NCI-H1417 treated with DMSO at 0.1 percent for 48 hours (cell line): ENCODE data around the gene AIFM3.
"Not testable (repeated sequence)": the region's sequence is repeated elsewhere in the genome, so short reads cannot be mapped to it uniquely, and the experiment has no call there.

ENCODE experiments used
- DNase-seq: peaks from one replicate; lab custom pipeline; 2025; lab: John Stamatoyannopoulos, UW

The AIFM3 gene

GRCh38 chr22:21003782-21004181, 36.7 kb downstream of the AIFM3 start:
- DNase-seq = no peak

GRCh38 chr22:21009208-21009607, 42.2 kb downstream of the AIFM3 start:
- not testable (repeated sequence) for DNase-seq

GRCh38 chr22:21009638-21010425, 42.8 kb downstream of the AIFM3 start:
- no peak for DNase-seq

- DNase-seq = no peak
Measured at GRCh38 chr22:21010426-21011113, 43.5 kb downstream of the AIFM3 start.

DNA sequence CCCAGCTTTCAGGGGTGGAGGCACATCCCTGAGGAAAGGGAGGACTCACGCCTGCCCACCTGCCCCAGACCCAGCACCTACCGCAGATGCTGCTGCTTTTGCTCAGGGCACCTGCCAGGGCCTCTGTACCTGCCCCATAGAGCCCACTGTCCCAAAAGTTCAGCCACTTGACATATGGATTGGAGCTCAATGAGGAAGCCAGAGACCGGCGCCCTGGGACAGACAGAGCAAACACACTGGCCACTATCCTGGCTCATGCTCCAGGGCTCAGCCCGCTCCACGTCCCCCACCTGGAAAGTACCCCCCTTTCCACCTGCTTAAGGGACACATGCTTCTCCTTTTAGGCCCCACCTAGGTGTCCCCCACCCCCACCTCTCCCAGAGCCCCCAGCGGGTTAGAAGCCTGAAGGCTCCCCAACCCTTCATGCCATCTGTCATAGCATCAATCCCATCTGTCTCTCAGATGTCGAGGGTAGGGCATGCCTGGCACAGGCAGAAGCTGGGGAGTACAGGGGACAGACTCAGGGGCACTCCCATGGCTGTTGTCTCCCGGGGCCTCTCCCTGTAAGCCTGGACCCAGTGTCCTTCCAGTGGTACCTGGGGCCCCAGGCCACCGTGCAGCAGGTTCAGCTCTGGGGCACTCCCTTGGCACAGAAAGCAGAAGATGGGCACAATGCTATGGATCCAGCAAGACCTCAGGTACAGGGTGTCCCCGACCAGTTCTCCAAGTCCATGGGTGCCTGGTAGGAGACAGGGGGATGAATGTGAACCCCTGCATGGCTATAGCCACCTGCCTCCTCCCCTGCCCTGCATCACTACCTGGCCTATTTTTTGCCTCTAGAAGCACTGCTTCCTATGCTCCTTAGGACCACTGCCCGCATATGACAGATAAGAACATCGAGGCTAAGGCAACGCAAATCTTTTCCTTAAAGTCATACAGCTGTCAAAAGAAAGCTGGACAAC, 45.7 kb downstream of the AIFM3 start:
- DNase-seq = no peak

- DNase-seq = no peak
Measured at GRCh38 chr22:21013657-21014201, 46.7 kb downstream of the AIFM3 start.

DNA sequence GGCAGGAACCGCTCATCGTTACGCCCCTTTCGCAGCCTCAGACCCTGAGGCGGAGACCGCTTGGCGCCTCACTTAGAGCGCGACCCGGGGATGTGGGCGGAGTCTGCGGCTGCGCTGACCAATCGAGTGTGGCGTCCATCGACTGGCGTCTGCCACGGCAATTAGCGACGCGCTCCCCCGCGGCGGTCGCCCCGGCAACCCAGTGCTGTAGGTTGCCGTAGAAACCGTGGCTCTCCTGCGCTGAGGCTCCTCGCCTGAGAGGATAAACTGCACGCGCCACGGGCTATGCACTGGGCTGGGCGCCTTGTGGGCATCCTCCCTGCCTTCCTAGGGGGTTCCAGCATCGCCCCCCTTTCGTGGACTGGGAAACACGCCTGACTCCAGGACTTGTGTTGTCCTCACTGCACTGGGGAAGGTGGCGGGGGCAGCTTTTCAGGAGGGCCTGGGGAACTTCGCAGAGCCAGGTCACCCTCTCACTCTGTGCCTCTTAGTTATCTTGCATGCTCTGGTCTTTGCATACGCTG, 47.2 kb downstream of the AIFM3 start:
- peak; percentile 79 for DNase-seq

- DNase-seq = no peak
Measured at GRCh38 chr22:21014726-21015465, 47.8 kb downstream of the AIFM3 start, which contains the start of gene P2RX6. Gene P2RX6 (plus strand): TSS chr22:21015165. CDS start chr22:21015175, 10 bp downstream.

DNA sequence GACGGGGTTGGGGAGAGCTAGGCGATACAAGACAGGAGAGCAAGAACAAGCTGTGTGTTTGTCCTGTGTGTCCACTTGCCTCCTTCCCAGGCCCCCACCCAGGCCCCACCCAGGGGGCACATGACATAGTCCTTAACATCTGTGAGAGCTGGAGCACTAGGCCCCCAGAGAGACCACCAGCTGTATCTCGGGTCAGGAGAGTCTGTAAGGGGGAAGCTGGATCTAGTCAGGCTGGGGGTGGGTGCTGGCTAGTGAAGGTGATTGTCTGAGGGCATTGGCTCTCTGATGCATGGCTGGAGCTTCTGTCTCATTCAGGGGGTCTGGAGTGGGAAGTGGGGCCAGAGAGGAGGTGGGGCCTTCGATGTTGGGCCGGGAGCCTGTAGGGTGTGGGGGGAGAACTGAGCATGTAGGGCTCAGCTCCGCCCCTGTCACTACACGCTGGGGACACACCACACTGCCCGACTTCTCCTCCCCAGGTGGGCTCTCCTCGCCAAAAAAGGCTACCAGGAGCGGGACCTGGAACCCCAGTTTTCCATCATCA, 48.5 kb downstream of the AIFM3 start:
- no peak for DNase-seq

DNA sequence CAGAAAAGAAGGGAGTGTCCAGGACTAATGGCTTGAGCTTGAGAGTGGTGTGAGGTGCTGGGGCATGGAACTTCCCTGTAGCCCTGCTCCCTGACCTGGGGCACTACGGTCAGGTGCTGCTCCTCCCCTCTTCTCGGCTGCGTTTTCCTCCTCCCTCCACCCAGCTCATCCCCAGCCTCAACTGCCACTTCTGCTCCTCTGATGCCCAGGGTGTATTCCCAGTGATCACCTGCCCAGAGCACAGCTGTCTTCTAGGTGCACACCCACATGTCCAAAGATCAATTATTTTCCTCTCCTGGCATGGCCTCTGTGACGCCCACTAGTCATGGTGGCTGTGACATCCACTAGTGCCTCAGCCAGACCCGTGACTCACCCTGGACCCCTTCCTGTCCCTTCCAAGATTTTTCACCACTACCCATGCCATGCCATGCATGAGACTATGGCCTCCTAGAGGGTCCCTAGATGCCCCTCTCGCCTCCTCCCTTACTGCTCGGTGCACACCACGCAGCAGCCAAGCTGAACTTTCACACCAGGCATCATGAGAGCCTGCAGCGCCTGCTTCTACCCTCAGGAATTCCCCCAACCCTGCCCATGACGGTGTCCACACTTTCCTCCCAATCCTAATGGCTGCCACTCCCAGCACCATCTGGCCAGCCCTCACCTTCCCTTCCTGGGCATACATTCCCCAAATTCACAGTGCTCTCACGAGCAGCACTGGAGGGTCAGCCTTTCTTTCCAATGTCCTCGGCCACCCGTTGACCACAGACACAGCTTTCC, 49.8 kb downstream of the AIFM3 start:
- no peak for DNase-seq

GRCh38 chr22:21018314-21018713, 51.3 kb downstream of the AIFM3 start:
- DNase-seq = no peak

DNA sequence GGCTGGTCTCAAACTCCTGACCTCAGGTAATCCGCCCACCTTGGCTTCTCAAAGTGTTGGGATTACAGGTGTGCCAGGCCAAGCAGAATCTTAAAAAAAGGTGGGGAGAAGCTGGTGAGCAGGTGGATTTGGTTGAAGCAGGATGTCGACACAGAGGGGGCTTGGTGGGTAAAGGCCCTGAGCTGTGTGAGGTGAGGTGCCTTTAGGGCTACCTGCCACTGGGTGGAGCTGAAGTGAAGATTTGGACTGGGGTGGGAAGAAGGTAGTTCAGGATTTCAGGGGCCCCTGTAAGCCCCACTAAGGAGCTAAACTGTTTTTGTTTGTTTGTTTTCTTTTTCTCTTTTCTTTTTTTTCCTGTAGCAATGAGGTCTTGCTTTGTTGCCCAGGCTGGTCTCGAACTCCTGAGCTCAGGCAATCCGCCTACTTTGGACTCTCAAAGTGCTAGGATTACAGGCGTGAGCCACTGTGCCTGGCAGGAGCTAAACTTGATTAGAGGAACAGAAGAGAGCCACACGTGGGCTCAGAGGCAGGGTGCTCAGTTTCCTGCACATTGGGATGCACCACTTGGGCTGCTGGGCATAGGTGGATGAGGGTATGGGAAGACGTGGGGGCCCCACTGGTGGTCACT, 53.9 kb downstream of the AIFM3 start:
- DNase-seq = no peak

DNA sequence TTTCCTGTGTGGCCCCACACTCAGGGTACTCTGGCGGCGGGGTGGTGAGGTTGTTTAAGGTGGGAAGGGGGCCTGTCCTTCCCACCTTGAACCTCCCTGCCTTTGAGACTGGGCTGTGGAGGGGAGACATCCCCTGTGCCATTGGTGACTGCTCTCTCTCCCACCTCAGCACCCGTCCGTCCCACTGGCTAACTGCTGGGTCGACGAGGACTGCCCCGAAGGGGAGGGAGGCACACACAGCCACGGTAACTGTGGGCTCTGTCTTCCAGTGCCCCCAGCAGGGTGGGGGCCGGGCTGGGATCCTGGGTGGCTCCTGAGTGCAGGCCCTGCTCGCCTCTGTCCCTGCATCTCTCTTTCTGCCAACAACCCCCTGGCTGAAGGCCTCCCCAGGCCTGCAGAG, 55.5 kb downstream of the AIFM3 start:
- DNase-seq = no peak

DNA sequence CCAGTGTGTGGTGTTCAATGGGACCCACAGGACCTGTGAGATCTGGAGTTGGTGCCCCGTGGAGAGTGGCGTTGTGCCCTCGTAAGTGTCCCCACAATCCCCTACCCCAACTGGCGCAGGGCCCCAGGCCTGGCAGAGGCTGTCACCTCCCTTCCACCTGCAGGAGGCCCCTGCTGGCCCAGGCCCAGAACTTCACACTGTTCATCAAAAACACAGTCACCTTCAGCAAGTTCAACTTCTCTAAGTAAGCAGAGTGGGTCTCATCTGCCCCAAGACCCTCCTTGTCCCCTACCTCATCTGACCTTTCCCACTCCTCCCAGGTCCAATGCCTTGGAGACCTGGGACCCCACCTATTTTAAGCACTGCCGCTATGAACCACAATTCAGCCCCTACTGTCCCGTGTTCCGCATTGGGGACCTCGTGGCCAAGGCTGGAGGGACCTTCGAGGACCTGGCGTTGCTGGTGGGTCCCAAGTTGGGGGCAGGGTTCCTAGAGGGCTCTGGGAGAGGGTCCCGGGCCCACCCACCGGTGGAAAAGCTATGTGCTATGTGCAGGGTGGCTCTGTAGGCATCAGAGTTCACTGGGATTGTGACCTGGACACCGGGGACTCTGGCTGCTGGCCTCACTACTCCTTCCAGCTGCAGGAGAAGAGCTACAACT, 56.0 kb downstream of the AIFM3 start:
- DNase-seq = no peak

DNA sequence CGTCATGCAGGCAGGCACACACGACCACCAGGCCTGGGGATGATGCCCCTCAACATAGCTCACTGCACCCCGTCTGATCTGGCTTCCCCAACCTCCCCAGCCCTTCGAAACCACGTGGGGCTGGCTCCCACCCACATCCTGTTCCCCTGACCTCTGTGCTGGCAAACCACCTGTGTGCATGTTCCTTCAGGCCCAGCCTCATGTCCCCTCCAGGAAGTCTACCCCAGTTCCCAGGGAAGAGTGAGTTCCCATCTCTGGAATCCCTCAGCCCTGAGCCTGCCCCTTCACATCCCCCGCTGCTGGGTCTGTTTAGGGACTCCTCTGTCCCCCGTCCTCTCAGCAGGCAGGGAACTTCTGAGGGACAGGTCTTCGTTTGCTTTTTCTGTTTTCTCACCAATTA, 58.2 kb downstream of the AIFM3 start:
- no peak for DNase-seq

DNA sequence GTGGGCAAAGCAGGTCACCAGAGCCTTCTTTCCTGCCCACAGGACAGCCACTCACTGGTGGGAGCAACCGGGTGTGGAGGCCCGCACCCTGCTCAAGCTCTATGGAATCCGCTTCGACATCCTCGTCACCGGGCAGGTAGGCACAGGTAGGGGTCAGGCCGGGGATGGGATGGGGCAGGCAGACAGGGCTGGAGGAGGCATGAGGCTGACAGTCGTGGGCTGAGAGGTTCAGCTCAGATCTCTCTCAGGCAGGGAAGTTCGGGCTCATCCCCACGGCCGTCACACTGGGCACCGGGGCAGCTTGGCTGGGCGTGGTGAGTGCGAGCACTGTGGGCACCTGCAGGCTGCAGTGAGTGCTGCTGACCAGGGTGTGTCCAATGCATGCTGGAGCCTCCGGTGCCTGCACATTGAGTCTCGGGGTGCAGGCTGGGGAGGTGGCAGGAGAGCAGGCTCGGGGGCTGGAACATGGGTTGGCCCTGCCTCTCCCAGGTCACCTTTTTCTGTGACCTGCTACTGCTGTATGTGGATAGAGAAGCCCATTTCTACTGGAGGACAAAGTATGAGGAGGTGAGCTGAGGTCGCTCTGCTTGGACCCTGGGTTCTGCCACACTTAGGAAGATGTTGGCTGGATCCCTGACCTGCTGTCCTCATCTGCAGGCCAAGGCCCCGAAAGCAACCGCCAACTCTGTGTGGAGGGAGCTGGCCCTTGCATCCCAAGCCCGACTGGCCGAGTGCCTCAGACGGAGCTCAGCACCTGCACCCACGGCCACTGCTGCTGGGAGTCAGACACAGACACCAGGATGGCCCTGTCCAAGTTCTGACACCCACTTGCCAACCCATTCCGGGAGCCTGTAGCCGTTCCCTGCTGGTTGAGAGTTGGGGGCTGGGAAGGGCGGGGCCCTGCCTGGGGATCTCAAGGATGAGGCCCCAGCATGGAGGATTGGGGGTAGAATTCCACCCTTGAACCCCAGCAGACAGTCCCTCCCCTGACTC, 59.0 kb downstream of the AIFM3 start:
- no peak for DNase-seq

GRCh38 chr22:21026783-21027692, 60.0 kb downstream of the AIFM3 start:
- DNase-seq = no peak
